Measurements from ENCODE around the gene TMED4. TPM values are rescaled to one million over a fixed set of nuclear protein-coding genes. Genes with fewer than 3 reads are reported as not detected.

The TMED4 gene
- total and polyA plus RNA-seq, 4 donors, result 46.4 to 106 (median 66.7) TPM

DNA sequence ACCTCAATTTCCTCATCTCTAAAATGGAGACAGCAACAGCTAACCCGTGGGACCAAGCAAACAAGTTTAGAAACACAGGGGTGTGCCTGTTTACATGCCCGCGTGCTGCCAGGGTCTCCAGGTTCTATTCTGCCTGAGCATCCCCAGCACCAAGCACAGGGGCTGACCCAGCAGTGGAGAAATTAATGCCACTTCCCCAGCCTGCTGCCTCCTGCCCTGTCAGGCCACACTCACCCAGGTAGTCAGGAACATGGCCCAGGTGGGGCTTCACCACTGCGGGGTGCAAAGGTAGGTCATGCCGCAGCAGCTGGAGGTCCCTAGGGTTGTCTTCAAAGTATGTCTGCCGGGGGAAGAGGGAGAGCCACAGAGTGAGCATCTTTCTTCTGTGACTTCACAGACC, 14.1 kb downstream of the TMED4 start:
- H3K27me3 ChIP-seq (ENCODE audit: control insufficient read depth in 3 of 3, insufficient read depth in 3 of 3, low read length in 2 of 3), result no peaks in the 10 kb centered on the region
- TF ChIP-seq, protein P1, sequence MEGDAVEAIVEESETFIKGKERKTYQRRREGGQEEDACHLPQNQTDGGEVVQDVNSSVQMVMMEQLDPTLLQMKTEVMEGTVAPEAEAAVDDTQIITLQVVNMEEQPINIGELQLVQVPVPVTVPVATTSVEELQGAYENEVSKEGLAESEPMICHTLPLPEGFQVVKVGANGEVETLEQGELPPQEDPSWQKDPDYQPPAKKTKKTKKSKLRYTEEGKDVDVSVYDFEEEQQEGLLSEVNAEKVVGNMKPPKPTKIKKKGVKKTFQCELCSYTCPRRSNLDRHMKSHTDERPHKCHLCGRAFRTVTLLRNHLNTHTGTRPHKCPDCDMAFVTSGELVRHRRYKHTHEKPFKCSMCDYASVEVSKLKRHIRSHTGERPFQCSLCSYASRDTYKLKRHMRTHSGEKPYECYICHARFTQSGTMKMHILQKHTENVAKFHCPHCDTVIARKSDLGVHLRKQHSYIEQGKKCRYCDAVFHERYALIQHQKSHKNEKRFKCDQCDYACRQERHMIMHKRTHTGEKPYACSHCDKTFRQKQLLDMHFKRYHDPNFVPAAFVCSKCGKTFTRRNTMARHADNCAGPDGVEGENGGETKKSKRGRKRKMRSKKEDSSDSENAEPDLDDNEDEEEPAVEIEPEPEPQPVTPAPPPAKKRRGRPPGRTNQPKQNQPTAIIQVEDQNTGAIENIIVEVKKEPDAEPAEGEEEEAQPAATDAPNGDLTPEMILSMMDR (IDR thresholded peaks at IDR 0.05; ENCODE audit: control extremely low read depth, extremely low read depth), result no peak
- WGBS, 2 donors, result 95 to 96% methylated on average over 6 of the region's 6 CpGs
- peaks cover 40 to 72% (median 62%) of the 10 kb centered on the region in 4 donors for H3K36me3 ChIP-seq (ENCODE audit: control insufficient read depth in 4 of 4, insufficient read depth in 4 of 4, low read length in 4 of 4)
- no peaks in the 10 kb centered on the region for H3K9me3 ChIP-seq (ENCODE audit: control insufficient read depth in 4 of 4, insufficient read depth in 3 of 4, low read length in 3 of 4)
- H3K9ac ChIP-seq (ENCODE audit: insufficient read depth in 1 of 2, low read length in 2 of 2), result no peak overlapping the region
- peaks cover 4 to 6% (median 5%) of the 10 kb centered on the region in 5 donors for H3K4me1 ChIP-seq (ENCODE audit: control insufficient read depth in 5 of 5, insufficient read depth in 5 of 5, low read length in 5 of 5)
- H3K27ac ChIP-seq (ENCODE audit: low read depth in 1 of 2, low read length in 1 of 2), result no peak overlapping the region
- no peak for DNase-seq
- no peak overlapping the region for H3K4me3 ChIP-seq
- ATAC-seq (ENCODE audit: insufficient read depth, low FRiP score), result no peak

DNA sequence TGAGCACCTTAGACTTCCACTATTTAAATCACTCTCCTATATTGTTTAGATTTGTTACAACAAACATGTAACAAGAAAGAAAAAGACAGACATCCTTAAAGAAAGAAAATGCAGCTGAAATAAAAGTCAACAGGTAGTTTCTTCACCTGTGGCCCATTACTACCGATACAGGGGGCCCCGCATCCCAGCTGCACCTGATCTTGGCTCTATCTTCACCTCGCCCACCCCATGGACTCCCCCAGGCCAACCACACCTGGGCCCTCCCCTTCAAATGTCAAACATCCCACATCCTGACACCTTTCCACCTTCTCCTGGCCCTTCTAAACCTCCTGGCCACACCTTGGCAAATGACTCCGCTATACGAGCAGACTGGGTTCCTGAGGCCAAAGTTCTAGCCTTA, 15.4 kb downstream of the TMED4 start:
- DNase-seq (no peak), ATAC-seq (ENCODE audit: insufficient read depth, low FRiP score) (no peak)
- no peak overlapping the region for H3K9ac ChIP-seq (ENCODE audit: insufficient read depth in 1 of 2, low read length in 2 of 2)
- H3K27me3 ChIP-seq (ENCODE audit: control insufficient read depth in 3 of 3, insufficient read depth in 3 of 3, low read length in 2 of 3), result no peaks in the 10 kb centered on the region
- TF ChIP-seq, protein P1 (IDR thresholded peaks at IDR 0.05; ENCODE audit: control extremely low read depth, extremely low read depth), result no peak
- no peaks in the 10 kb centered on the region for H3K9me3 ChIP-seq (ENCODE audit: control insufficient read depth in 4 of 4, insufficient read depth in 3 of 4, low read length in 3 of 4)
- H3K27ac ChIP-seq (ENCODE audit: low read depth in 1 of 2, low read length in 1 of 2), result no peak overlapping the region
- H3K4me3 ChIP-seq, result no peak overlapping the region
- H3K4me1 ChIP-seq (ENCODE audit: control insufficient read depth in 5 of 5, insufficient read depth in 5 of 5, low read length in 5 of 5), result no peaks in the 10 kb centered on the region
- H3K36me3 ChIP-seq (ENCODE audit: control insufficient read depth in 4 of 4, insufficient read depth in 4 of 4, low read length in 4 of 4), result peaks cover 33 to 68% (median 51%) of the 10 kb centered on the region in 4 donors
- 95 to 98% methylated on average over 5 of the region's 5 CpGs for WGBS, 2 donors

DNA sequence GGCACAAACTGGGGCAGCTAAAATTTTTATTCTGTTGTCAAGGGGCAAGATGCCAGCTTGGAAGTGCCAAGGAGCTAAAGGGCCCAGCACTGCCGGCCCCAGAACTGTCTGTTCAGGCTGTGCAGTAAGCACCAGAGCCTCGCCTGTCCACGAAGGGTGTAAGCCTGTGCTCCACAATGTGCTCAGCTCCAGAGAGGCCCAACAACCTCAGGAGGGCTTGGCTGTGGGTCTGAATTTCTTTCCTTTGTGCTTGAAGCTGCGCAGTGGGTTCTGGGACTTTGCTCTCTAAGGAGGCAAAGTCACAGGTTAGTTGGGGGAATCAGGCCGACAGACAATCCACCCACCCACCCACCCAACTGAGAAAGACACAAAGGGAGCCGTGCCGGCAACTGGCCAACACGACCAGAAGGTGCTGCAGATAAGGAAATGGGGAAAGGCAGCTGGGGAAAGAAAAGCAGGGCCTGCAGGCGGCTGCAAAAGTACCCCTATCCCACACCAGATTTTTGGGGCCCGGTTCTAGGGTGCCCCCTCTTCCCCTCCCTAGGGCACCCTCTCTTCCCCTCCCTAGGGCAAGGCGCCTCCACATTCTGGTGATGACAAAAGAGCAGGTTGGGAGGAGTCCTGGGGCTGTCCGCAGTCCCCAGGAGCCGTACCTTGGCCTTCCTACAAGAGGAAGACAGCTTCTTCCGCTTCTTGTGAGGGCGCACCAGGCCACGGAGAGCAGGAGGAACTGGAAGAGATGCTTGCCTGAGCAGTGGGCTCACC, 16.1 kb downstream of the TMED4 start:
- no peaks in the 10 kb centered on the region for H3K4me1 ChIP-seq (ENCODE audit: control insufficient read depth in 5 of 5, insufficient read depth in 5 of 5, low read length in 5 of 5)
- peaks cover 28 to 63% (median 48%) of the 10 kb centered on the region in 4 donors for H3K36me3 ChIP-seq (ENCODE audit: control insufficient read depth in 4 of 4, insufficient read depth in 4 of 4, low read length in 4 of 4)
- H3K27ac ChIP-seq (ENCODE audit: low read depth in 1 of 2, low read length in 1 of 2), result no peak overlapping the region
- 68 to 79% methylated on average over 15 to 16 of the region's 16 CpGs for WGBS, 2 donors
- H3K9me3 ChIP-seq (ENCODE audit: control insufficient read depth in 4 of 4, insufficient read depth in 3 of 4, low read length in 3 of 4), result no peaks in the 10 kb centered on the region
- H3K4me3 ChIP-seq, result no peak overlapping the region
- H3K9ac ChIP-seq (ENCODE audit: insufficient read depth in 1 of 2, low read length in 2 of 2), result no peak overlapping the region
- TF ChIP-seq, protein P1 (IDR thresholded peaks at IDR 0.05; ENCODE audit: control extremely low read depth, extremely low read depth), result no peak
- no peaks in the 10 kb centered on the region for H3K27me3 ChIP-seq (ENCODE audit: control insufficient read depth in 3 of 3, insufficient read depth in 3 of 3, low read length in 2 of 3)
- no peak for ATAC-seq (ENCODE audit: insufficient read depth, low FRiP score)
- DNase-seq, result no peak
